ENCODE results near the gene NFYC. TPM values are rescaled to one million over a fixed set of nuclear protein-coding genes. Genes with fewer than 3 reads are reported as not detected.

Gene NFYC
- total RNA-seq, 4 donors from 2014 or later = 30.0 to 54.2 (median 46.6) TPM

DNA sequence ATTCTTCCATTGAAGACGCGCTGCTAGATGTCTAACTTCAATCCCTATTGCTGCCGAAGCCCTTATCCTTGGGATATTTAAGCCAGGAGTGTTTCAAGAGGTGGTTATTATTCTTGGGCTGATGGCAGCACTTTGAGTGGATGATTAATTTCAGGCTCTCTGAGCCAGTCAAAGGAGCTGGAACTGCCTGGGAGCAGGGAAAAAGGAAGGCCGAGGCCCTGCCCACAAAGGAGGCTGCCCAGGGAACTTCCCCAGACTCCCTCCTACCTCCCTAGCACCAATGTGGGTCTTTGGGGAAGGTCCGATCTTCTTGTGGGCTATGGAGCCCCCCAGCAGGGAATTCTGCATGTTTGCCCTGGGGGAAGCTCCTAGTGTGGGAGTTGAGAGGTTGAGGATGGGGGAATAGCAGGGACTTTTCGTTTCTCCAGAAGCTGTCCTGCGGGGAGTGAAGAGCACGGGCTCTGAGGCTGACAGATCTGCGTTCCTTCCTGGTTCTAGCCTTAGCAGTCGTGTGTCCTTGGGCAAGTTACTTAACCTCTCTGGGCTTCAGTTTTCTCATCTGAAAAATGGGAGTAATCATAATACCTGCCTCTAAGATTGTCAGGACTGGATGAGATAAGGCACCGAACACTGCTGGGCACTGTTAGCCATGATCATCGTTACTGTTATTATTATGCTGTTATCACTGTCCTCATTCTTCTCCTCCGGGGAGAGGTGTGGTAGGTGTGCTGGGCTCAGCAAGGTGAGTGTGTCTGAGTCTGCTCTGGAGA, 98.3 kb downstream of the NFYC start:
- 71% methylated on average over 13 of the region's 13 CpGs for WGBS
- H3K9me3 ChIP-seq = no peaks in the 10 kb centered on the region

DNA sequence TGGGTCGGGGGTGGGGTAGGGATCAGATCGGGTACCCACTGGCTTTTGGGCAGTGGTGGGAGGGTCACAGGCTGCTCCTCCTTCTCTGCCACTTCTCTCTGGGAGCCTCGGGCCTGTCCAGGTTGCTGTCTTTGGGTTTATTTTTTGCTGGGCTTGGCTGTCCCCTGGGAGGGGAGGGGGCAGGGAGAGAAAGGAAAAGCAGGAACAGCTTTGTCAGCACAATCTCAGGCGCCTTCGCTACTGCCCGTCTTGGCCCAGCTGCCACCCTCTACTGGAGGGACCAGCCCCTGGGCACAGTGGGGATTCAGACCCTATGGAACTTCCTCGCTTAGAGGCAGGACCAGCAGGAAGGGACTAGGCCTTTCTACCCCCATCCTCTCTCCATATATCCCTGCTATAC, 100.5 kb downstream of the NFYC start:
- intact Hi-C loops (cut with DNase I) = no loop called here
- peaks cover 9 to 97% (median 91%) of the 10 kb centered on the region in 4 donors for H3K4me1 ChIP-seq
- no peak overlapping the region for H3K4me3 ChIP-seq
- TF ChIP-seq, protein P1, sequence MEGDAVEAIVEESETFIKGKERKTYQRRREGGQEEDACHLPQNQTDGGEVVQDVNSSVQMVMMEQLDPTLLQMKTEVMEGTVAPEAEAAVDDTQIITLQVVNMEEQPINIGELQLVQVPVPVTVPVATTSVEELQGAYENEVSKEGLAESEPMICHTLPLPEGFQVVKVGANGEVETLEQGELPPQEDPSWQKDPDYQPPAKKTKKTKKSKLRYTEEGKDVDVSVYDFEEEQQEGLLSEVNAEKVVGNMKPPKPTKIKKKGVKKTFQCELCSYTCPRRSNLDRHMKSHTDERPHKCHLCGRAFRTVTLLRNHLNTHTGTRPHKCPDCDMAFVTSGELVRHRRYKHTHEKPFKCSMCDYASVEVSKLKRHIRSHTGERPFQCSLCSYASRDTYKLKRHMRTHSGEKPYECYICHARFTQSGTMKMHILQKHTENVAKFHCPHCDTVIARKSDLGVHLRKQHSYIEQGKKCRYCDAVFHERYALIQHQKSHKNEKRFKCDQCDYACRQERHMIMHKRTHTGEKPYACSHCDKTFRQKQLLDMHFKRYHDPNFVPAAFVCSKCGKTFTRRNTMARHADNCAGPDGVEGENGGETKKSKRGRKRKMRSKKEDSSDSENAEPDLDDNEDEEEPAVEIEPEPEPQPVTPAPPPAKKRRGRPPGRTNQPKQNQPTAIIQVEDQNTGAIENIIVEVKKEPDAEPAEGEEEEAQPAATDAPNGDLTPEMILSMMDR (IDR thresholded peaks at IDR 0.05) = no peak
- TF ChIP-seq POLR2A (IDR thresholded peaks at IDR 0.05; ENCODE audit: low read depth) (no peak), POLR2AphosphoS5 (IDR thresholded peaks at IDR 0.05) (no peak), EP300 (IDR thresholded peaks at IDR 0.05) (no peak)
- peak overlapping the region; percentile 24 to 91 (median 68) for H3K27ac ChIP-seq (replicated peaks in 1 of 4)
- H3K36me3 ChIP-seq = no peaks in the 10 kb centered on the region
- H3K27me3 ChIP-seq = no peaks in the 10 kb centered on the region
- WGBS = 49% methylated on average over 6 of the region's 7 CpGs
- no peak for DNase-seq (ENCODE audit: extremely low spot score)
- no peaks in the 10 kb centered on the region for H3K9me3 ChIP-seq

More for the DNA sequence above, 98.3 kb downstream of the NFYC start:
- Histone ChIP-seq H3K4me1 (peaks cover 12 to 97% (median 91%) of the 10 kb centered on the region in 4 donors), H3K27me3 (no peaks in the 10 kb centered on the region), H3K27ac (replicated peaks in 1 of 4) (peak overlapping the region; percentile 60 to 91 (median 88)), H3K36me3 (no peaks in the 10 kb centered on the region), H3K4me3 (no peak overlapping the region)
- no peak for DNase-seq (ENCODE audit: extremely low spot score)
- intact Hi-C loops (cut with DNase I) = no loop called here
- TF ChIP-seq POLR2A (IDR thresholded peaks at IDR 0.05; ENCODE audit: low read depth) (no peak), POLR2AphosphoS5 (IDR thresholded peaks at IDR 0.05) (no peak), EP300 (IDR thresholded peaks at IDR 0.05) (no peak)
- TF ChIP-seq, protein P1 (IDR thresholded peaks at IDR 0.05) = no peak

DNA sequence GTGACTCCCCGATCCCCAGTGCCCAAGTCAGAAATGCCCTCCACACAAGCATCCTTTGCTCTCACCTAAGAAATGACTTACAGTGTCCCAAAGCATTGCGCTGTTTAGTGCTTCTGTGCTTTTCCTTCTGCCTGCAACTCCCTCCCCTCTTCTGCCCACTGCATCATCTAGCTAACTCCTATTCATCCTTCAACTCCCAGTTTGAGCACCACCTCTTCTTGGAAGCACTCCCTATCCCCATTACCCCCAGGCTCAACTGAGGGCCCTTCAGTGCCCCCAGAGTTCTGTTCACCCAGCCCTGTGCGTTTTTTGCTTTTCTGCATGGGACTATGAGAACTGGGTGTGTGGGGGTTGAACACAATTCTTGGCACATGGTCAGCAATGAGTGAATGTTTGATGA, 102.1 kb downstream of the NFYC start:
- H3K27ac ChIP-seq (replicated peaks in 1 of 4) = peak overlapping the region in 2 of 4 donors; percentile 1 to 90
- intact Hi-C loops (cut with DNase I) = no loop called here
- no peaks in the 10 kb centered on the region for H3K36me3 ChIP-seq
- no peak overlapping the region for H3K4me3 ChIP-seq
- 88% methylated on average over 3 of the region's 3 CpGs for WGBS
- TF ChIP-seq POLR2AphosphoS5 (IDR thresholded peaks at IDR 0.05) (no peak), POLR2A (IDR thresholded peaks at IDR 0.05; ENCODE audit: low read depth) (no peak), EP300 (IDR thresholded peaks at IDR 0.05) (no peak)
- TF ChIP-seq, protein P1 (IDR thresholded peaks at IDR 0.05) = no peak
- peaks cover 23 to 97% (median 91%) of the 10 kb centered on the region in 4 donors for H3K4me1 ChIP-seq
- H3K9me3 ChIP-seq = no peaks in the 10 kb centered on the region
- no peak for DNase-seq (ENCODE audit: extremely low spot score)
- no peaks in the 10 kb centered on the region for H3K27me3 ChIP-seq

DNA sequence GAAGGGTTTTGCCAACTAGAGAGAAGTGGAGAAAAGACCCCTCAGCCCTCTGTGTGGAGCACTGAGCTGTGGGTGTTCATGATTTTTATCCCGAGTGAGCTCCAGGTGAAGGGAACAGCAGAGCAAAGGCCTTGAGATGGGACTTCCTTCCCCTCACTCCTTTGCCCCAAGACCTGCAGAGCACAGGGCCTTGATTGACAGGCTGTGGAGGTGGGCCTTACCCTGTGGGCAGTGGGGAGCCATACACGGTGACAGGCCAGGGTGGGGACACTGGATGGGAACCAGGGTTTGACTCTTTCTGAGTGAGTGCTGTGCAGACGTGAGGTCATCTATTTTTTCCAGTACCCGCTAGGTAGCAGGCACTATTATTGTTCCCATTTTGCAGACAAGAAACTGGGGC, 102.5 kb downstream of the NFYC start:
- Histone ChIP-seq H3K4me1 (peaks cover 27 to 97% (median 91%) of the 10 kb centered on the region in 4 donors), H3K9me3 (no peaks in the 10 kb centered on the region), H3K36me3 (no peaks in the 10 kb centered on the region), H3K27me3 (no peaks in the 10 kb centered on the region), H3K4me3 (no peak overlapping the region), H3K27ac (replicated peaks in 1 of 4) (peak overlapping the region in 3 of 4 donors; percentile 1 to 90 (median 90))
- intact Hi-C loops (cut with DNase I) = no loop called here
- TF ChIP-seq POLR2A (IDR thresholded peaks at IDR 0.05; ENCODE audit: low read depth) (no peak), EP300 (IDR thresholded peaks at IDR 0.05) (no peak), POLR2AphosphoS5 (IDR thresholded peaks at IDR 0.05) (no peak)
- TF ChIP-seq, protein P1 (IDR thresholded peaks at IDR 0.05) = no peak
- WGBS = 88% methylated on average over 4 of the region's 4 CpGs
- DNase-seq (ENCODE audit: extremely low spot score) = no peak
